LoVo (cell line): ENCODE results near the gene MINDY3.
"Not testable (repeated sequence)": the region's sequence is repeated elsewhere in the genome, so short reads cannot be mapped to it uniquely, and the experiment has no call there.

Source experiments
- DNase-seq: peaks from one replicate; pipeline ENCODE4 v3.0.0-alpha.2; 2016; ENCODE audit warnings: low spot score

The MINDY3 gene

GRCh38 chr10:15780353-15781135 is 79.8 kb downstream of the MINDY3 start:
- DNase-seq: no peak

GRCh38 chr10:15775513-15775912 is 84.8 kb downstream of the MINDY3 start:
- no peak for DNase-seq

DNA sequence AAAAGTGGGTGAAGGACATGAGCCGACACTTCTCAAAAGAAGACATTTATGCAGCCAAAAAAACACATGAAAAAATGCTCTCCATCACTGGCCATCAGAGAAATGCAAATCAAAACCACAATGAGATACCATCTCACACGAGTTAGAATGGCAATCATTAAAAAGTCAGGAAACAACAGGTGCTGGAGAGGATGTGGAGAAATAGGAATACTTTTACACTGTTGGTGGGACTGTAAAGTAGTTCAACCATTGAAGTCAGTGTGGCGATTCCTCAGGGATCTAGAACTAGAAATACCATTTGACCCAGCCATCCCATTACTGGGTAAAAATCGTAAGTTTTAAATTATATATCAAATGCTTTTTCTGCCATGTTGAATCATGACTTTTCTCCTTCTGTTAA is 85.8 kb downstream of the MINDY3 start:
- not testable (repeated sequence) for DNase-seq

- no peak for DNase-seq
Measured at GRCh38 chr10:15764892-15765454, 95.3 kb downstream of the MINDY3 start.

- no peak for DNase-seq
Measured at GRCh38 chr10:15763006-15763405, 97.3 kb downstream of the MINDY3 start.

- DNase-seq: not testable (repeated sequence)
Measured at GRCh38 chr10:15762239-15762638, 98.1 kb downstream of the MINDY3 start.

GRCh38 chr10:15761224-15761623 is 99.1 kb downstream of the MINDY3 start:
- DNase-seq: not testable (repeated sequence)

- DNase-seq: no peak
Measured at GRCh38 chr10:15760681-15761080, 99.6 kb downstream of the MINDY3 start.

- no peak for DNase-seq
Measured at GRCh38 chr10:15759265-15759664, 101.0 kb downstream of the MINDY3 start.

DNA sequence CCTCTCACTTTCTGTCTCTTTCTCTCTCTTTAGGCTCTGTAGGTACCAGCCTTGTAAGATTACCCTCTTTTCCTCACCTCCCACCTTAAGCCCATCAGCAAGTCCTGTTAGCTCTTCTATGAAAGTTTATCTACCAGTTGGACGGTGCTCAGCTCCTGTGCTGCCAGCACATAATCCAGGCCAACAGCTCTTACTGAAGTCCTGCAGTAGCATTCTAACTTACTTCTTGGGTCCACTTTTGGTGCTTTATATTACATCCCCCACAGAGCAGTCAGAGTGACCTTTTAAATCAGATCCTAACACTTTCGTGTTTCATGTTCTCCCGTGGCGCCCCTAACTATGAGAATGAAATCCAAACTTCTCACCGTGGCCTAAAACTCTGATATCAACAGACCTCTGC is 101.7 kb downstream of the MINDY3 start:
- DNase-seq: no peak

GRCh38 chr10:15754937-15755336 is 105.4 kb downstream of the MINDY3 start:
- DNase-seq: no peak

DNA sequence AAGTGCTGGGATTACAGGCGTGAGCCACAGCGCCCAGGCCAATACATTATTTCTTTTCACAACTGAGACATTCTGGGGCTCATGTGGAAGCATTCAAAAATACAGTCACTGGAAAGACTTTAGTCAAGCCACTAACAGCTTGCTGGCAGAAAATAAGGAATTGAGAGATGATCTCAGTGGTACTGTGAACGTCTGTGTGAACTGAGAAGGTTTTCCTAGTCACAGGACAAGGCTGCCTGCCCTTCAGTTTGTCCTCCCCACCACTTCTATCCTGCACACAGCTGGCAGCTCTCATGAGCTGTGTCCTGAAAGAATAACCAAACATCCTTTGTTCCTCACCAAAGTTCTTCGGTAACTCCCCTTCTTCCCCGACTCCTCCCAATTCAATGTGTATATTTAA is 109.3 kb downstream of the MINDY3 start:
- no peak for DNase-seq

DNA sequence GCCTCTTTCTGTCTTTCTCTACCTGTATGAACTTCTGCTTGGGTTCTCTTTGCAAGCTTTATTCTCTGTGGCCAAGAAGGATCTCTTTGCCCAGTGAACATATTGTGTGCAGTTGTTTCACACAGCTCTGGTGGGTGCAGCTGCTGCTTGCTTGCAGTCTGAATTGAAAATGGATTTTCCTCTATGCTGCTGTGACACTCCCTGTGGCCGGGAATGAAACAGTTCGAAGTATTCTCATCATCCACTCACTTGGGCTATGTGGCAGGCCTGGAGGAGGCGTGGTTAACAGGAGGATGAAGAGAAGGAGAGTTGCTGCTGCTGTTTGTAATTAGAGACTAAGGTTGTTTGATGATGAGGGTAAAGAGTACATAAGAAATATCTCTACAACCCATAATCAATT is 112.2 kb downstream of the MINDY3 start:
- DNase-seq: no peak

DNA sequence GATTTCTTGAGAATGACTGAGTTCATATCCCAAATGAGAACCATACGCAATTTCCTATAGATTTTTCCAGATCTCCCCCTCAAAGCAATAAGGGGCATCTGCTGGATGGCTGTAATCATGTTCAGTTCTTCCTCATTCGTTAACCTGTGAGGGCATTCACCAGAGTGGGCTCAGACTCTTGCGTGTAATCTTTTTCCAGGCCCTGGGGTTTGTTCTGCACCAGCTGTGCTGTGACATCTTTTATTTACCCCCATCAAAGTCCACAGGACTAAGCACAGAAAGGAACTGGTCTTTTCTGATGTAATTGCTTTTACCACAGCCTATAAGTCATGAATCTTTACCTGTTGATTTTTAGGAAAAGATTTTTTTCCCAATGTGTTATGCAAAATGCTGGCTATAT is 112.7 kb downstream of the MINDY3 start:
- no peak for DNase-seq

DNA sequence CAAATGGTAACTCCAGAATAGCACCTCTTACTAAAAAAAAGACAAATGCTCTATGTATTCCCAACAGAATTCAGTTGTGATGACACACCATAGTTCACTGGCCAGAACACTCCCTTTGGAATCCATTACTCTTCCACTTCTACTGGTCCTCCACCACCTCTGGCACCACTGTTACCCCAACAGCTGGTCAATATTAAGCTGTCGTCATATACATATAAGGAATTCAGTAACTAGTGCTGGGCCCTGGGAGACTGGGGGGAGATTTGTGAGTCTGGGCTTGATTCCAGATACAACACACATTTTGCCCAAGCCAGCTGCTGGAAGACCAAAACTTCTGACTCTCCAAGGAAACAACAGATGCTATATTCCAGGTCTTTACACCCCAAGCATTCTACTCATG is 114.6 kb downstream of the MINDY3 start:
- DNase-seq: no peak

DNA sequence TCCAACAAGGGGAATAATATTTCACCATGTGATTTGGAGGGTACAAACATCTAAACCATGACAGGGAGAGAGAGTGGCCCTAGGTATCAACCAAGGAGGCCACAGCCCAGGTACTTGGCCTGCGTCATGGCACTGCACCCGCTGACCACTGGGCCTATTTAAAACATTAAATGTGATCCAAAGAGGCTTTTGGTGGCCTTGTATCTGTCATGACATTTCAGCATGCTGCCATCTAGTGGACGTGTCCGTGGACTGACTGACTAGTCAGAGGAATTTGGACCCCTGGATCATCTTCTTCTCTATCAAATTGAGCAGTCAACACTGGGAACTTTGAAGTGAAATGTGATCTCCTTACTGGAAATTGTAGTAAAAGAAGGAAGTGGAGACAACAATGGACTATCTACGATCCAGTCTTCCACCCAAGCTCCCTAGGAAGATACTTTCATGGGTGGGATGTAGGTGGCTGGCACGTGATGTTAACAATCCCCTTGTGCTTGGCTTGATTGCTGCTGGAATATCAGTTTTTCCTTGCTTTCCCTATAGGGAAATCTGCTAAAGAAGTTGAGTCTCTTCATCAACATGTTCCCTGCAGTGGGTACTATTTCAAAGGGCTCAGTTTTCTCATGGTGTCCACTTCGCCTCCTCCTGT is 116.0 kb downstream of the MINDY3 start:
- DNase-seq: peak; percentile 37

- no peak for DNase-seq
Measured at GRCh38 chr10:15743443-15743842, 116.9 kb downstream of the MINDY3 start.

DNA sequence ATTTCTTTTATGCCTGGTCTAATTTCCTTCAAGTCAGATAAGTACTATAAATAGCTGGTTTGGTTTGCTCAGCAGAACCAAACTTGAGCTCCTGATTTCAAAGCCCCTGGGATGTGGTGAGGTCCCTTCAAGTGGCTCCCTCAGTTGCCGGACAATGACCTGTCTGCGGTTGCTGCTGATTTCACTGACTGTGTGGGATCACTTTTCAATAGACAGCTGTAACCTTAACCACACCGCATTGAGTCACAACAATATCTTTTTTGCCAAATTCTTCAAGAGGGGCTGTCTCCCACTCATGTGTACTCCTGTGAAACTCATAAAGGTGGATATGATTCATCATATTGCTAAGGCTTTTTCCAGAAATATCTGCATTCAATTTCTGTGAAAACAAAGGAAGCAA is 117.5 kb downstream of the MINDY3 start:
- DNase-seq: no peak

DNA sequence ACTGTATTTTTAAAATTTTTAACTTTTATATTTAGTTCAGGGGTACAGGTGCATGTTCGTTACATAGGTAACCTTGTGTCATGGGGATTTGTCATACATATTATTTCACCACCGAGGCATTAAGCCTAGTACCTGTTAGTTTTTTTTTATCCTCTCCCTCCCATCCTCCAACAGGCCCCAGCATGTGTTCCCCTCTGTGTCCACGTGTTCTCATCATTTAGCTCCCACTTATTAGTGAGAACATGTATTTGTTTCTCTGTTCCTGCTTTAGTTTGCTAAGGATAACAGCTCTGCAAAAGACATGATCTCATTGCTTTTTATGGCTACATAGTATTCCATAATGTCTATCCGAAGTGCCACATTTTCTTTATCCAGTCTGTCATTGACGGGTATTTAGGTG is 118.2 kb downstream of the MINDY3 start:
- no peak for DNase-seq

GRCh38 chr10:15741581-15741980 is 118.7 kb downstream of the MINDY3 start:
- no peak for DNase-seq

DNA sequence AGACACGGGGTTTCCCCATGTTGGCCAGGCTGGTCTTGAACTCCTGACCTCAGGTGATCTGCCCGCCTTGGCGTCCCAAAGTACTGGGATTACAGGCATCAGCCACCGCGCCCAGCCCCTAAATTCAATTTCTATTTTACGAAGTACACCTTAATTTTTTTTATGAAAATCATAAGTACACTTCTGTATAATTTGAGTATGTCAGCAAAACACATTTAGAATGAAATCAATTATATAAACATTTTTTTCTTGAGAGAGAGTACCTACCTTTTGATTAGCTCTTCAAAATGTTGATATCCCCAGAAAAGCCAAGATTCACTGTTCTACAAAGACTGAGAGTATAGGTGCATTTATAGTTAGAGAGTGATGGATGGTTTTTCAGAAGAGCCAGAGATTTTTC is 120.0 kb downstream of the MINDY3 start:
- DNase-seq: no peak

- no peak for DNase-seq
Measured at GRCh38 chr10:15739254-15739970, 120.9 kb downstream of the MINDY3 start.
